Fibroblast of skin of right biceps (primary cell): ENCODE measurements around the gene GABRB3.

Experiments
- DNase-seq: peaks from one replicate; pipeline ENCODE4 v3.0.0-alpha.2; 2013

Gene GABRB3

GRCh38 chr15:26623071-26623470 is 149.8 kb downstream of the GABRB3 start:
- DNase-seq: no peak

- no peak for DNase-seq
Observed at GRCh38 chr15:26621816-26622215, 151.1 kb downstream of the GABRB3 start.

- DNase-seq: peak; percentile 21
Observed at GRCh38 chr15:26620528-26621458, 152.1 kb downstream of the GABRB3 start.

GRCh38 chr15:26615927-26616302 is 157.0 kb downstream of the GABRB3 start:
- no peak for DNase-seq

GRCh38 chr15:26615188-26615926 is 157.5 kb downstream of the GABRB3 start:
- DNase-seq: no peak

- DNase-seq: no peak
Observed at GRCh38 chr15:26614734-26615133, 158.1 kb downstream of the GABRB3 start.

- no peak for DNase-seq
Observed at GRCh38 chr15:26598704-26599103, 174.2 kb downstream of the GABRB3 start.

- DNase-seq: no peak
Observed at GRCh38 chr15:26595611-26596010, 177.3 kb downstream of the GABRB3 start.

- peak; percentile 8 for DNase-seq
Observed at GRCh38 chr15:26590676-26591075, 182.2 kb downstream of the GABRB3 start.

- DNase-seq: no peak
Observed at GRCh38 chr15:26582840-26583239, 190.0 kb downstream of the GABRB3 start.

- DNase-seq: no peak
Observed at GRCh38 chr15:26580943-26581342, 191.9 kb downstream of the GABRB3 start.

- peak; percentile 10 for DNase-seq
Observed at GRCh38 chr15:26572602-26573350, 200.1 kb downstream of the GABRB3 start.

- no peak for DNase-seq
Observed at GRCh38 chr15:26571346-26571745, 201.5 kb downstream of the GABRB3 start.

- no peak for DNase-seq
Observed at GRCh38 chr15:26565542-26565941, 207.3 kb downstream of the GABRB3 start.

- no peak for DNase-seq
Observed at GRCh38 chr15:26564361-26564760, 208.5 kb downstream of the GABRB3 start.

GRCh38 chr15:26562336-26562735 is 210.5 kb downstream of the GABRB3 start:
- peak; percentile 2 for DNase-seq

GRCh38 chr15:26561896-26562295 is 211.0 kb downstream of the GABRB3 start:
- peak; percentile 77 for DNase-seq

GRCh38 chr15:26561130-26561529 is 211.7 kb downstream of the GABRB3 start:
- no peak for DNase-seq

- no peak for DNase-seq
Observed at GRCh38 chr15:26555898-26556297, 217.0 kb downstream of the GABRB3 start.

- DNase-seq: no peak
Observed at GRCh38 chr15:26551473-26551872, 221.4 kb downstream of the GABRB3 start.

- no peak for DNase-seq
Observed at GRCh38 chr15:26550880-26551279, 222.0 kb downstream of the GABRB3 start.

GRCh38 chr15:26537663-26538062 is 235.2 kb downstream of the GABRB3 start:
- no peak for DNase-seq

GRCh38 chr15:26531489-26531888 is 241.4 kb downstream of the GABRB3 start:
- no peak for DNase-seq
